Body of pancreas (tissue), 4 donors: ENCODE data around the gene UBD. TPM values are rescaled to one million over a fixed set of nuclear protein-coding genes. Genes with fewer than 3 reads are reported as not detected.

ENCODE experiments used
- ATAC-seq: fragments of 150-250 bp; one replicate; pipeline ENCODE4 v1.9.1; 2016
- DNase-seq, 4 donors: peaks; one replicate each; pipeline ENCODE4 v3.0.0-alpha.2; 2019
- H3K27ac ChIP-seq, 4 donors: fragments of 200-600 bp; sonication (generic); 1 replicate in 3 of 4; 2 replicates in 1 of 4; pipeline versions ENCODE4 v1.5.1 to v1.6.1; 2016 to 2019; ENCODE audit warnings: mild to moderate bottlenecking in 1 of 4, mixed read lengths in 1 of 4, moderate library complexity in 1 of 4
- H3K27me3 ChIP-seq, 2 donors: fragments of 200-600 bp; sonication (generic); one replicate each; pipeline ENCODE4 v1.6.0; 2016; ENCODE audit warnings: mild to moderate bottlenecking in 1 of 2
- H3K36me3 ChIP-seq, 2 donors: fragments of 200-600 bp; sonication (generic); replicated peaks in 1 of 2; 2 replicates each; pipeline ENCODE4 v1.5.1; 2016; ENCODE audit warnings: low read depth in 2 of 2; ENCODE audit not compliant: insufficient read depth in 1 of 2
- H3K4me1 ChIP-seq: fragments of 200-600 bp; sonication (generic); one replicate; pipeline ENCODE4 v1.6.0; 2016
- H3K4me3 ChIP-seq, 2 donors: fragments of 200-600 bp; sonication (generic); 1 replicate in 1 of 2; 2 replicates in 1 of 2; pipeline ENCODE4 v1.5.1; 2016 to 2019
- H3K9me3 ChIP-seq, 3 donors: fragments of 200-600 bp; sonication (generic); 1 replicate in 2 of 3; 2 replicates in 1 of 3; pipeline ENCODE4 v1.5.1; 2016
- POLR2A ChIP-seq, 3 donors: fragments of 450-650 bp; IDR thresholded peaks; one replicate each; pipeline ENCODE4 v1.6.1; 2016; ENCODE audit warnings: antibody characterized with exemption in 3 of 3, mild to moderate bottlenecking in 2 of 3
- WGBS, 2 donors: methylation state at CpG; one replicate each; pipeline ENCODE4 v1.1.5; 2017; 5-methylcytosine and 5-hydroxymethylcytosine counted together
- intact Hi-C: fragments of 100-400 bp; cut with DNase I; formaldehyde crosslinking; loops from one replicate; pipeline ENCODE4 v1.15.1; 2023
- total RNA-seq, 2 donors: library from RNA; depleted of rRNA; stranded (reverse); fragments of >200 nt; gene quantifications; one replicate each; pipeline ENCODE4 v1.1.0, GENCODE V29; 2016
- TF ChIP-seq, protein P1 (sequence below), 7 experiments: fragments of 450-650 bp in 4 of 7; fragments of 200-600 bp in 3 of 7; sonication (generic) in 3 of 7; IDR thresholded peaks; one replicate each; pipeline ENCODE4 v1.5.1; 2016 to 2019; ENCODE audit warnings: antibody characterized with exemption in 7 of 7

Gene UBD
- total RNA-seq, 2 donors from 2014 or later, result 9.9 to 10.1 TPM

DNA sequence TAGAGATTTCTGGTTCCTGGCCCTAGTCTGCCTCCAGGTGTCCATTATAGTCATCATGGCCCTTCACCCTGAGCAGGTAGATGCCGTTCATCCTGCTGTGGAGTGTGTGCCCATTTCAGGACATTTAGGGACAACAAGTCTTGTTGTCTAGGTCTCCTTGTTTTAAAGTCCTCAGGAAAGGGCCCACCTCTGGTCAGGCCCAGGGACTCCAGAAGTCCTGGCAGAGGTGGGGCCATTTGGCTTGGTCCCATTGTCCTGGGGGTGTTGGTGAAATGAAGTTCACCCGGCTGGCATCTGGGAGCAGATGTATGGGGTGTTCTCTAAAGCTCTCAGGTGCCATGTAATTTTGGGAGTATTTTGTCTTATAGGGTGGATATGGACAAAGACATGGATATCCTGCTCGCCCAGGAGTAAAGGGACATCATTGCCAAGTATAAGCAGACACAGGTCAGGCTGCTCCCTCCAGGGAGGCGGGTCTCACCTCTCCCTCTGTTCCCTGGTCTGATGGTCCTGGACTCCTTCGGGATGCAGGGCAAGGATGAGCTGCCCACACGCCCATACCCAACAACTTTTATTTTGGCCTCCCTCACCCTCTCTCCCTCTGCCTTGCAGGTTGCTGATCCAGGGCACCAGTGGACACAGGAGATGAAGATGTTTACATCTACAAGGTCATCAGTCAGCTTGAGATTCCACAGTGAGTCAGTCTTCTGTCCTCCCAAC lies 40.1 kb downstream of the UBD start:
- intact Hi-C loops, result no loop called here
- DNase-seq (no peak), ATAC-seq (no peak)
- Histone ChIP-seq H3K4me3 (no peak overlapping the region), H3K9me3 (no peaks in the 10 kb centered on the region), H3K27ac (no peak overlapping the region), H3K27me3 (no peaks in the 10 kb centered on the region), H3K4me1 (peaks cover 8% of the 10 kb centered on the region), H3K36me3 (no peaks in the 10 kb centered on the region)
- TF ChIP-seq POLR2A (IDR thresholded peaks at IDR 0.05), result no peak
- TF ChIP-seq, protein P1, sequence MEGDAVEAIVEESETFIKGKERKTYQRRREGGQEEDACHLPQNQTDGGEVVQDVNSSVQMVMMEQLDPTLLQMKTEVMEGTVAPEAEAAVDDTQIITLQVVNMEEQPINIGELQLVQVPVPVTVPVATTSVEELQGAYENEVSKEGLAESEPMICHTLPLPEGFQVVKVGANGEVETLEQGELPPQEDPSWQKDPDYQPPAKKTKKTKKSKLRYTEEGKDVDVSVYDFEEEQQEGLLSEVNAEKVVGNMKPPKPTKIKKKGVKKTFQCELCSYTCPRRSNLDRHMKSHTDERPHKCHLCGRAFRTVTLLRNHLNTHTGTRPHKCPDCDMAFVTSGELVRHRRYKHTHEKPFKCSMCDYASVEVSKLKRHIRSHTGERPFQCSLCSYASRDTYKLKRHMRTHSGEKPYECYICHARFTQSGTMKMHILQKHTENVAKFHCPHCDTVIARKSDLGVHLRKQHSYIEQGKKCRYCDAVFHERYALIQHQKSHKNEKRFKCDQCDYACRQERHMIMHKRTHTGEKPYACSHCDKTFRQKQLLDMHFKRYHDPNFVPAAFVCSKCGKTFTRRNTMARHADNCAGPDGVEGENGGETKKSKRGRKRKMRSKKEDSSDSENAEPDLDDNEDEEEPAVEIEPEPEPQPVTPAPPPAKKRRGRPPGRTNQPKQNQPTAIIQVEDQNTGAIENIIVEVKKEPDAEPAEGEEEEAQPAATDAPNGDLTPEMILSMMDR (IDR thresholded peaks at IDR 0.05), result no peak
- WGBS, 2 donors, result 85 to 87% methylated on average over 6 of the region's 6 CpGs

DNA sequence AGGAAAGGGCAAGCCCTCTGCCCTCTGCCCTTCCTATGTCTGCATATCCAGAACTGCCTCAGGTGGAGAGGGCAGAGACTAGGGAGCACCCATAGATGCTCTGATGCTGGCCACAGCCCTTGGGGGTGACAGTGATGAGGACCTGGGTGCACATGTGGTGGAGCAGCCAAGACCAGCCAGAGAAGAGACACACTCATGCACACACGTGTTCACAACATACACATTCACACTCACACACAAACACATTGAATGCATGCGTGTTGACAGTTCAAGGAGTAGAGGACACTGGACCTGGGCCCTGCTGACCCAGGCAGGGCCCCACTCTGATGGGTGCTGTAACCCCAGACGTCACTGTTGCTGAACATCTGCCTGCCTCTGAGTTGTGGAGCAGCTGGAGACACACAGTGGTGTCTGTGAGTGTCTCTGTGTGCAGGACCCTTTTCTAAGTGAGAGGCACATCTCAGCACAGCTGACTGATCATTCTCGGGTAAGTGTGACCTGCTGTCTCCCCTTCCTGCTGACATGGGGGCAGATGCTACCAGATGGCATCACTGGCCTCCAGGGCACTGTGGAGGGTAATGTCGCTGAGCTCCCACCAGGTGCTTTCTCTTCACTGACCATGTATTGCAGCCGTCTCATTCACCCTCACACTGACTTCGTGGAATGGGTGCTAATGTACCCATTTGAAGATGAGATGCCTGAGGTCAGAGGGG lies 41.6 kb downstream of the UBD start:
- DNase-seq (no peak), ATAC-seq (no peak)
- Histone ChIP-seq H3K4me3 (no peak overlapping the region), H3K4me1 (no peaks in the 10 kb centered on the region), H3K27ac (no peak overlapping the region), H3K36me3 (no peaks in the 10 kb centered on the region), H3K27me3 (no peaks in the 10 kb centered on the region), H3K9me3 (no peaks in the 10 kb centered on the region)
- no peak for TF ChIP-seq POLR2A (IDR thresholded peaks at IDR 0.05)
- TF ChIP-seq, protein P1 (IDR thresholded peaks at IDR 0.05), result no peak
- intact Hi-C loops, result no loop called here
- 75 to 83% methylated on average over 5 to 7 of the region's 7 CpGs for WGBS, 2 donors

DNA sequence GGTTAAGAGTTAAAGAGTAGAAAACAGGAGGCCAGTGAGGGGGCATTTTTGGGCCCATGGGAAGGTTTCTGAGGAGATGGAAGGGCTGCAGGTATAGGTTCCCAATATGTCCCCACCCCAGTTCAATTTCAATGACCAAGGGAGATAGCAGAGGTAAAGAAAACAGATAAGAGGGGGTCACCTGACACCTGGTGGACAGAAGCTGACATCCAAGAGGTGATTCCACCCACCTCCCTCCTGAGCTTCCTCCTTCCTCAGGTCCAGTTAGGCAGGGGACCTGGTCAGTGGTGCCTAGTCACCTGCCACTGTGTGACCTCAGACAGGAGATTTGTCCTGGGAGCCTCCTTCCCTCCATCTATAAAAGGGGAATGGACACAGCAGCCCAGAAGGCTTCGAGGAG lies 42.3 kb downstream of the UBD start:
- H3K36me3 ChIP-seq, result no peaks in the 10 kb centered on the region
- H3K27ac ChIP-seq, result no peak overlapping the region
- TF ChIP-seq POLR2A (IDR thresholded peaks at IDR 0.05), result no peak
- TF ChIP-seq, protein P1 (IDR thresholded peaks at IDR 0.05), result no peak
- no peak overlapping the region for H3K4me3 ChIP-seq
- intact Hi-C loops, result no loop called here
- no peaks in the 10 kb centered on the region for H3K27me3 ChIP-seq
- no peaks in the 10 kb centered on the region for H3K4me1 ChIP-seq
- H3K9me3 ChIP-seq, result no peaks in the 10 kb centered on the region
- ATAC-seq (no peak), DNase-seq (no peak)
- 40 to 56% methylated on average over 1 of the region's 1 CpG for WGBS, 2 donors

DNA sequence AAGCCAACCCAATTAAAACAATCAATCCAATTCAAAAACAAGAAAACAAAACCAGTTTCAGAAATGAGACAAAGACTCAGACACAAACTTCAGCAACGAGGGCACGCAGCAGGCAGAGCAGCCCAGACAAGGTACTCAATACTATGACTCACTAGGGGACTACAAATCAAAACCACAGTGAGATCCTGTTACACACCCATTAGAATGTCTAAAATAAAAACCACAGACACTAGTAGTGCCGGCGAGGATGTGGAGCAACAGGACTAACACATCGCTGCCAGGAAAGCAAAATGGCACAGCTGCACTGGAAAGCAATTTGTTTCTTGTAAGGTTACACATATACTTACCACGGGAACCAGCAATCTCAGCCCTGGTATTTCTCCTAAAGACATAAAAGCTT lies 43.4 kb downstream of the UBD start:
- Histone ChIP-seq H3K36me3 (no peaks in the 10 kb centered on the region), H3K27ac (no peak overlapping the region), H3K4me1 (no peaks in the 10 kb centered on the region), H3K9me3 (no peaks in the 10 kb centered on the region), H3K27me3 (no peaks in the 10 kb centered on the region), H3K4me3 (no peak overlapping the region)
- no peak for TF ChIP-seq POLR2A (IDR thresholded peaks at IDR 0.05)
- TF ChIP-seq, protein P1 (IDR thresholded peaks at IDR 0.05), result no peak
- intact Hi-C loops, result no loop called here
- WGBS, 2 donors, result 70 to 74% methylated on average over 6 of the region's 6 CpGs
- DNase-seq, result no peak
- no peak for ATAC-seq
